HG03354 (cell line): ENCODE data around the gene MARCHF2.

Experiments
- ATAC-seq: cut with Tn5 transposase; IDR thresholded peaks from one replicate; pipeline ENCODE4 v1.9.1; 2021; ENCODE audit warnings: mild to moderate bottlenecking; ENCODE audit not compliant: unreplicated experiment, poor library complexity, severe bottlenecking

MARCHF2 gene

GRCh38 chr19:8386990-8387389, 26.1 kb upstream of the MARCHF2 start:
- ATAC-seq = no peak

GRCh38 chr19:8387688-8388611, 25.2 kb upstream of the MARCHF2 start:
- ATAC-seq = no peak

GRCh38 chr19:8388612-8388958, 24.5 kb upstream of the MARCHF2 start:
- ATAC-seq = no peak

GRCh38 chr19:8389891-8390616, 23.1 kb upstream of the MARCHF2 start, which contains the start of gene RAB11B:
Gene RAB11B (plus strand): TSS chr19:8390360. CDS start chr19:8390417, 57 bp downstream.
- peak; percentile 92 for ATAC-seq

- ATAC-seq = peak; percentile 49
Measured at GRCh38 chr19:8390617-8390981, 22.5 kb upstream of the MARCHF2 start.

GRCh38 chr19:8391198-8392016, 21.7 kb upstream of the MARCHF2 start:
- ATAC-seq = no peak

- no peak for ATAC-seq
Measured at GRCh38 chr19:8392017-8392591, 21.0 kb upstream of the MARCHF2 start.

GRCh38 chr19:8393192-8393870, 19.8 kb upstream of the MARCHF2 start:
- no peak for ATAC-seq

GRCh38 chr19:8393871-8394250, 19.2 kb upstream of the MARCHF2 start:
- ATAC-seq = no peak

GRCh38 chr19:8395621-8396082, 17.5 kb upstream of the MARCHF2 start:
- ATAC-seq = no peak

- no peak for ATAC-seq
Measured at GRCh38 chr19:8396185-8396562, 16.9 kb upstream of the MARCHF2 start.

GRCh38 chr19:8396563-8397203, 16.4 kb upstream of the MARCHF2 start:
- no peak for ATAC-seq

GRCh38 chr19:8397271-8397670, 15.8 kb upstream of the MARCHF2 start:
- ATAC-seq = no peak

GRCh38 chr19:8397746-8398310, 15.3 kb upstream of the MARCHF2 start:
- ATAC-seq = no peak

- ATAC-seq = no peak
Measured at GRCh38 chr19:8398311-8398771, 14.8 kb upstream of the MARCHF2 start.

GRCh38 chr19:8399681-8400188, 13.4 kb upstream of the MARCHF2 start:
- ATAC-seq = no peak

GRCh38 chr19:8401981-8402411, 11.1 kb upstream of the MARCHF2 start:
- ATAC-seq = no peak
